Measurements from ENCODE around the gene CILP.
"Not testable (repeated sequence)": the region's sequence is repeated elsewhere in the genome, so short reads cannot be mapped to it uniquely, and the experiment has no call there.

Gene CILP

GRCh38 chr15:65192016-65192415, 19.3 kb downstream of the CILP start:
- DNase-seq (ENCODE audit: low spot score): no peak

GRCh38 chr15:65189102-65189740, 22.1 kb downstream of the CILP start:
- DNase-seq (ENCODE audit: low spot score): peak; percentile 45

GRCh38 chr15:65188472-65188871, 22.8 kb downstream of the CILP start:
- not testable (repeated sequence) for DNase-seq (ENCODE audit: low spot score)

- peak; percentile 87 for DNase-seq (ENCODE audit: low spot score)
These were observed 26.2 kb downstream of the CILP start, which contains the start of gene CLPX for GRCh38 chr15:65184868-65185717. Gene CLPX, minus strand, starts transcription at chr15:65185342. Its CDS starts 189 bp downstream, at chr15:65185153.

- peak; percentile 53 for DNase-seq (ENCODE audit: low spot score)
These were observed 26.9 kb downstream of the CILP start for GRCh38 chr15:65184305-65184867.

- no peak for DNase-seq (ENCODE audit: low spot score)
These were observed 27.5 kb downstream of the CILP start for GRCh38 chr15:65183865-65184159.

GRCh38 chr15:65182538-65182937, 28.7 kb downstream of the CILP start:
- DNase-seq (ENCODE audit: low spot score): no peak

- DNase-seq (ENCODE audit: low spot score): not testable (repeated sequence)
These were observed 29.5 kb downstream of the CILP start for GRCh38 chr15:65181582-65182353.

GRCh38 chr15:65180167-65180566, 31.1 kb downstream of the CILP start:
- no peak for DNase-seq (ENCODE audit: low spot score)

- no peak for DNase-seq (ENCODE audit: low spot score)
These were observed 33.4 kb downstream of the CILP start for GRCh38 chr15:65177901-65178300.

GRCh38 chr15:65176056-65176455, 35.2 kb downstream of the CILP start:
- DNase-seq (ENCODE audit: low spot score): no peak

- no peak for DNase-seq (ENCODE audit: low spot score)
These were observed 35.8 kb downstream of the CILP start for GRCh38 chr15:65175511-65175910.

GRCh38 chr15:65174509-65174908, 36.8 kb downstream of the CILP start:
- no peak for DNase-seq (ENCODE audit: low spot score)

- no peak for DNase-seq (ENCODE audit: low spot score)
These were observed 38.7 kb downstream of the CILP start for GRCh38 chr15:65172531-65172930.

GRCh38 chr15:65171428-65171827, 39.8 kb downstream of the CILP start:
- no peak for DNase-seq (ENCODE audit: low spot score)

- no peak for DNase-seq (ENCODE audit: low spot score)
These were observed 45.4 kb downstream of the CILP start for GRCh38 chr15:65165875-65166274.

GRCh38 chr15:65164139-65164538, 47.1 kb downstream of the CILP start:
- no peak for DNase-seq (ENCODE audit: low spot score)

GRCh38 chr15:65163041-65163440, 48.2 kb downstream of the CILP start:
- no peak for DNase-seq (ENCODE audit: low spot score)

- no peak for DNase-seq (ENCODE audit: low spot score)
These were observed 54.6 kb downstream of the CILP start for GRCh38 chr15:65156692-65157091.

GRCh38 chr15:65154720-65155119, 56.6 kb downstream of the CILP start:
- DNase-seq (ENCODE audit: low spot score): no peak

- DNase-seq (ENCODE audit: low spot score): no peak
These were observed 63.4 kb downstream of the CILP start for GRCh38 chr15:65147902-65148301.

- DNase-seq (ENCODE audit: low spot score): no peak
These were observed 64.8 kb downstream of the CILP start for GRCh38 chr15:65146438-65146837.

Data from HuH-7.5 (cell line).